ENCODE results near the gene ADAMTS6. TPM values are rescaled to one million over a fixed set of nuclear protein-coding genes. Genes with fewer than 3 reads are reported as not detected.

The ADAMTS6 gene
- polyA plus RNA-seq, 2 of the 4 experiments (the other 2 are of a cell fraction) = 0.22 to 0.66 TPM

- H3K4me1 ChIP-seq = peaks cover 22% of the 10 kb centered on the region; the same call in 2 of the 3 replicates
- WGBS (ENCODE audit: missing lambda C conversion rate) = 2% methylated on average over 7 of the region's 7 CpGs
- CTCF ChIA-PET = interaction anchor here (0.8 to 5.1 kb wide), 6 partner anchors 22 to 846 kb away, joined by 3 to 41 read pairs (median 4); no protein-coding TSS in a partner anchor
- H3K27ac ChIP-seq = peak overlapping the region; percentile 37 to 43; a peak in 2 of 6 replicates
- DNase-seq (ENCODE audit: low read depth in 1 of 2, low spot score in 1 of 2) (no peak), FAIRE-seq (no peak), ATAC-seq (peak in 1 of 2 experiments; percentile 49; a peak in 3 of 6 replicates)
- peak overlapping the region; percentile 65 for H3K4me3 ChIP-seq
- POLR2A ChIA-PET = interaction anchor here (0.9 to 4.4 kb wide), 3 partner anchors 378 to 670 kb away, joined by 4 to 22 read pairs (median 4); no protein-coding TSS in a partner anchor
- TF ChIP-seq MAFK (IDR thresholded peaks at IDR 0.05; ENCODE audit: partially characterized antibody) = no peak
- H3K9me3 ChIP-seq = no peaks in the 10 kb centered on the region
- H3K4me2 ChIP-seq = peak overlapping the region; percentile 100
Observed at GRCh38 chr5:65481171-65481581, 544 bp downstream of the ADAMTS6 start.

- Histone ChIP-seq H3K27ac (peak overlapping the region in 1 of 2 experiments; percentile 52; a peak in 3 of 6 replicates), H3K9me3 (no peaks in the 10 kb centered on the region), H3K4me1 (peaks cover 22% of the 10 kb centered on the region; the same call in 2 of the 3 replicates), H3K4me2 (peak overlapping the region; percentile 100), H3K4me3 (peak overlapping the region; percentile 65)
- ATAC-seq = peak; percentile 46 to 50; a peak in 4 of 6 replicates
- DNase-seq (ENCODE audit: low read depth in 1 of 2, low spot score in 1 of 2) = peak in 1 of 2 experiments; percentile 30
- TF ChIP-seq JUNB (IDR thresholded peaks at IDR 0.05) (no peak), HOXB13 (CRISPR knock-in tag; IDR thresholded peaks at IDR 0.05; ENCODE audit: low read depth) (no peak), RCOR1 (IDR thresholded peaks at IDR 0.05; ENCODE audit: low read depth, low read length) (no peak), RARB (CRISPR knock-in tag; IDR thresholded peaks at IDR 0.05) (no peak), BCL3 (IDR thresholded peaks at IDR 0.05) (no peak), ESRRA (IDR thresholded peaks at IDR 0.05; ENCODE audit: borderline replicate concordance, low read length) (no peak), USF2 (IDR thresholded peaks at IDR 0.05) (no peak), NPAS2 (CRISPR knock-in tag; IDR thresholded peaks at IDR 0.05; ENCODE audit: borderline replicate concordance) (no peak), MYC (IDR thresholded peaks at IDR 0.05; ENCODE audit: borderline replicate concordance, low read length) (no peak), KDM1A (IDR thresholded peaks at IDR 0.05; ENCODE audit: low read depth) (no peak), FOSL2 (IDR thresholded peaks at IDR 0.05) (no peak), FOSL2 (CRISPR knock-in tag; IDR thresholded peaks at IDR 0.05) (no peak), NFE2L2 (conservative IDR thresholded peaks at IDR 0.05; ENCODE audit: low read length) (no peak)
- FAIRE-seq = no peak
- POLR2A ChIA-PET = interaction anchor here (1.1 to 4.4 kb wide), 2 partner anchors 377 to 379 kb away, joined by 4 to 22 read pairs; no protein-coding TSS in a partner anchor
- CTCF ChIA-PET = interaction anchor here (1.0 to 2.6 kb wide), 3 partner anchors 21 to 669 kb away, joined by 3 to 6 read pairs (median 4); no protein-coding TSS in a partner anchor
- WGBS (ENCODE audit: missing lambda C conversion rate) = 2% methylated on average over 15 of the region's 15 CpGs
Observed at GRCh38 chr5:65480306-65480865, 1.3 kb downstream of the ADAMTS6 start.

- ChIA-PET POLR2A (no interaction called here), CTCF (interaction anchor here (1.2 to 2.6 kb wide), 2 partner anchors 379 to 669 kb away, joined by 3 to 6 read pairs; no protein-coding TSS in a partner anchor)
- Histone ChIP-seq H3K4me1 (peaks cover 22% of the 10 kb centered on the region; the same call in 2 of the 3 replicates), H3K4me2 (no peak overlapping the region; the same call in 2 of the 3 replicates), H3K9me3 (no peaks in the 10 kb centered on the region), H3K27ac (no peak overlapping the region), H3K4me3 (no peak overlapping the region; the same call in 2 of the 3 replicates)
- ATAC-seq = no peak
- DNase-seq (ENCODE audit: low read depth in 1 of 2, low spot score in 1 of 2) = no peak
- TF ChIP-seq CHD4 (IDR thresholded peaks at IDR 0.05; ENCODE audit: borderline replicate concordance) (no peak), FOXS1 (CRISPR knock-in tag; IDR thresholded peaks at IDR 0.05) (no peak), EP300 (IDR thresholded peaks at IDR 0.05) (no peak), NR3C1 (IDR thresholded peaks at IDR 0.05) (no peak), MYC (IDR thresholded peaks at IDR 0.05; ENCODE audit: borderline replicate concordance, low read length) (no peak), JUNB (IDR thresholded peaks at IDR 0.05) (no peak), HDAC2 (IDR thresholded peaks at IDR 0.05) (no peak), JUN (IDR thresholded peaks at IDR 0.05) (no peak), ESRRA (IDR thresholded peaks at IDR 0.05; ENCODE audit: borderline replicate concordance, low read length) (no peak), NFE2L2 (conservative IDR thresholded peaks at IDR 0.05; ENCODE audit: low read length) (no peak), SMC3 (IDR thresholded peaks at IDR 0.05) (no peak)
- 75% methylated on average over 1 of the region's 1 CpG for WGBS (ENCODE audit: missing lambda C conversion rate)
- no peak for FAIRE-seq
Observed at GRCh38 chr5:65479527-65479926, 2.2 kb downstream of the ADAMTS6 start.
